GM08714 (cell line): ENCODE data around the gene PDE8B.

Experiments
- H3K4me3 ChIP-seq: fragments of 200-500 bp; sonication (Bioruptor generic); 2 replicates; pipeline ENCODE4 v1.5.1; 2014; ENCODE audit warnings: mild to moderate bottlenecking, low read length, inconsistent platforms
- ZNF274 ChIP-seq: IDR thresholded peaks from 2 replicates; pipeline ENCODE4 v1.6.1; 2012; ENCODE audit warnings: mild to moderate bottlenecking, low read depth, low read length

PDE8B gene

DNA sequence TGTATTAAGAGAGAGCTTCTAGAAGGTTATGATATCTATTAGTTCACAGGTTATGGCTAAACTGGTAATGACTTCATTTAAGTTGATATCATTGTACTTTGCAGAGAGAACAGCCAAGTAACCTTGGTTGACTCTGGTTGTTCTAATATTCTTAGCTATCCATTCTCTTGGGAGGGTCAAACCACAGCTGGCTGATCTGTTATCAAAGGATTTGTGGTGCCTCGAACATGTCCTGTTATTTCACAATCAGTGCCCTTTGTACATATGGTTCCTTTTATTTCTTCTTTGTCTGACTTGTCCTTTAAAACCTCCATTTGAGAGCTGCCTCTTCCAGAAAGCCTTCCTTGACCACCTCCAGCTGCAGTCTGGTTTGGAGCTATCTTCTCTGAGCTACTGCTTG is 61.7 kb downstream of the PDE8B start:
- TF ChIP-seq ZNF274 = no peak
- H3K4me3 ChIP-seq = no peak overlapping the region

DNA sequence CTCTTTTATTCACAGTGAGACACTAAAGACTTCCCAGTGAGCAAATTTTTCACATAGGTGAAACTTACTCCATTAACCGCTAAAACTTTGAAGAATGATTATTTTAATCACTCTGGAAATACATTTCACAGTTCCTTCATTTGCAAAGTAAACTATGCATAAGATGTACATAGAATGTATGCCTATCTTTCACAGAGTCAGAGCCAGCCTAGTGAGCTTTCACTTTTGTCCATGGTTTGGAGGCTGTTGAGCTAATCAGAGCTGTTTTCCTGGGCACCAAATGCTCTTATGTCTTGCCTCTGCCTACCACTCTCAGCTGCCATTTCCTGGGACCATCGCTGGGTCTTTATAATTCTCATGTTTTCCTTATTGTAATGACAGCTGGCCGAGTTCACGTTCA is 67.3 kb downstream of the PDE8B start:
- no peak overlapping the region for H3K4me3 ChIP-seq
- TF ChIP-seq ZNF274 = no peak

GRCh38 chr5:77280036-77280435 is 69.6 kb downstream of the PDE8B start:
- no peak overlapping the region for H3K4me3 ChIP-seq
- no peak for TF ChIP-seq ZNF274

DNA sequence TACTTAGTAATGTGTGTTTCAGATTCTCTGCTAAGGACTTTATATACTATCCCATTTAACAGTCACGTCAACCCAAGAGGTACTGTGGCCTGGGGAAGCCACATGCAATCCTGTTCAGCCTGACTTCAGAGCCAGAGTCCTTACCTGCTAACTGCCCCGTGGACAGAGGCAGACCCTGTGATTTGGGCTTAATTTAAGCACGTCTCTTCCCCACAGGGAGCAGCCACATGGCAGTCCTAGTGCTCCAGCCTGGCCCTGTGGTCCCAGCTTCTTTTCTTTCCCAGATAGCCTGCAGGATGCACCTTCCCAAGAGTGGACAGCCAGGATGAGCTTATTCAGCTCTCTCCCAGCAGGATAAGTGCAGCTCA is 71.5 kb downstream of the PDE8B start:
- no peak overlapping the region for H3K4me3 ChIP-seq
- TF ChIP-seq ZNF274 = no peak

DNA sequence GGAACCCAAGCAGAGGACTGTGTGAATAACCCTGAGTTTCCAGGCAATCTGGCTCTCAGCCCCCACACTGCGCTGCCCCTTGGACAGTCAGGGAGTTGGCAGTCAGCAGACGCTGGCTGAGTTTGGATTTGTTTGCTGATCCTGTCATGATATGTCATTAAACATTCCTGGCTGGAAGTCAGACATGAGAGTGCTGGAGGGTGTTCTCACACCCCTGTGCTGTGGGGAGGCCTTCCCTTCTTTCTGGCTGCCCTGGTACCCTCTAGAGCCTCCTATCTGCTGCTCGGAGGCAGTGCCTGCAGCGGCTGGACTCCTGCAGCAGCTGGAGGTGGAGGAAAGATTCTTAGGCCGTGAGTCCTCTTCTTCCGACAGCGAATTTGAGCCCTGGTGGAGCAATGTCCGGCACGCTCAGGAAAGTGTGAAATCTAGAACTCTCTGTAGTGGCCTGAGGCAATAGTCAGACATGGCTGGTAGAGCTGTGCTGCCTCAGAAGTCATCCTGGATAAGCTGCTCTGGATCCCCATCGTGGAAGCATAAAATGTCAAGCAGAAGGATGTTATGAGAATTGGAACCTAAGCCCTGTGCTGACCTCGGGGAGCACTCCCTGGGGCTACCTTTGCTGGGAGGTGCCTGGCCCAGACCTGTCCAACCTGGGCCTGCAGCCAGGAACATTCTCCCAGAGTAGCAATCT is 72.0 kb downstream of the PDE8B start:
- TF ChIP-seq ZNF274 = no peak
- no peak overlapping the region for H3K4me3 ChIP-seq

GRCh38 chr5:77285251-77285841 is 74.9 kb downstream of the PDE8B start:
- TF ChIP-seq ZNF274 = no peak
- no peak overlapping the region for H3K4me3 ChIP-seq

DNA sequence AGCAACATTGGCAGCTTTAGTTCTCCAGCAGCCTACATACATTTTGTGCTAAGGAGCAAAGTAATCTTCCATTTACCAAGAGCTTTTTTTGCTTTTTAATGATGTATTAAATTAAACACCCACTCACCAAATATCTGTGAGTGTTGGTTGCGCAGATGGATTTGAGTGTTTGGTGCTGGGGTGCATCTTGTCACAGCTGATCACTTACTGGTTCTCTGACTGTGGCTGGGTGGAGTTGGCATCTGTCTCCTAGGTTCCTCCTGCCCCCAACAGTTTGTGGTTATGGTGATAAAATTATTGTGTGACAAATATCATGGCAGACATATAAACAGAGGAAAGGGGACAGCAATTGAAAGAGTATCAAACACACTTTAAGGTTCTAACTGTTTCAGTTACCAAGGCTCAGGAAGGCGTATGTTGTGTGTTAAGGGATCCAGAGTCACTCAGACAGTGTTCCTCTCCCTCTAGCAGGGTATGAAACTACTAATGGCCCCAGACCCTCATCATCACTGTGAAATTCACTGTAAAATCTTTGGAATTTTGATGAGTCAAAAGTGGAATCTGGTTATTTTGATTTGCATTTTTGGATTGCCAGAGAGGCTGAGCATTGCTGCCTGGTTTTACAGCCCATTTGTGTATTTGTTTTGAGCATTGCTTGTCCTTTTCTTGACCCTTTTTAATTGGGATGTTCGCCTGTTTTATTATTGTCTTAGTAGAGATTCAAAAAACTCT is 81.7 kb downstream of the PDE8B start:
- H3K4me3 ChIP-seq = no peak overlapping the region
- TF ChIP-seq ZNF274 = no peak

DNA sequence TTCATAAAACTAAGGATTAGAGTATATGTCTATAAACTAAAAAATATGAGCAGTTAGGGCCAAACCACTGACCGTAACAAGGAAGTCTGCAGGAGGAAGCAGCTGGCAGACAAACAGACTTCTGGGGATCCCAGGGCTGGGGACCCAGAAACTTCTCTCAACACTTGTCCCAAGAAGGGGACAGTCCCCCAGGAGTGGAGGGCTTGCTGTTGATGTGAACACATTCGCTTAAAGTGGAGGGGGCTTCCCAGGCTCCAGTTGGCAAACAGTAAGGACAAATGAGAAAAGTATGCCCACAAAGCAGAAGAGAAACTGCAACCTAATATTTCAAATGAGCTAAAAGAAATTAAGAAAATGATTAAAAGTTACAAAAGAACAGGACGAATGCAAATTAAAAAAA is 83.7 kb downstream of the PDE8B start:
- no peak overlapping the region for H3K4me3 ChIP-seq
- no peak for TF ChIP-seq ZNF274

GRCh38 chr5:77295863-77296378 is 85.4 kb downstream of the PDE8B start:
- no peak for TF ChIP-seq ZNF274
- no peak overlapping the region for H3K4me3 ChIP-seq

GRCh38 chr5:77298146-77298545 is 87.7 kb downstream of the PDE8B start:
- H3K4me3 ChIP-seq = no peak overlapping the region
- TF ChIP-seq ZNF274 = no peak

- no peak overlapping the region for H3K4me3 ChIP-seq
- no peak for TF ChIP-seq ZNF274
Measured at GRCh38 chr5:77300451-77300850, 90.0 kb downstream of the PDE8B start.

DNA sequence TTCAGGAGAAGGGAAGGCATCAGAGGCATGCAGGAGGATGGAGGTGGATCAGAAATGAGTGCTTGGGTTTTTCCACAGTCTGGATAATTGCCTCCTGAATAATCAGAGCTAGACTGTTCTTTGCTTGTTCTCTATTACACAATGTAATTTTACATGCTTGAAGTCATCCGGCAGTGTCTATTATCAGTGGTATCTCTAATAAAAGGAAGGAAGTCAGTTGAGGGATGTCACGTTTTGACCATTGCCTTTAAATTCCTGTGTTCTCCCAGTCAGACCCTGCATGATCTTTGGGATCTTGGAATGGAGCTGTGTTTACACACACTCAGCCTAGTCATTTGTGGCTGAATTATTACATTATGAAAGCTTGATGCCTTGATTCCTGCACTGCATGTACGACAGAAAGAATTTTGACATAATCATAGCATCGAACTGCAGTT is 91.0 kb downstream of the PDE8B start:
- TF ChIP-seq ZNF274 = no peak

GRCh38 chr5:77302247-77302646 is 91.8 kb downstream of the PDE8B start:
- no peak for TF ChIP-seq ZNF274
- H3K4me3 ChIP-seq = no peak overlapping the region

More for the DNA sequence above, 91.0 kb downstream of the PDE8B start:
- H3K4me3 ChIP-seq = no peak overlapping the region

- no peak overlapping the region for H3K4me3 ChIP-seq
- no peak for TF ChIP-seq ZNF274
Measured at GRCh38 chr5:77302653-77303052, 92.2 kb downstream of the PDE8B start.

DNA sequence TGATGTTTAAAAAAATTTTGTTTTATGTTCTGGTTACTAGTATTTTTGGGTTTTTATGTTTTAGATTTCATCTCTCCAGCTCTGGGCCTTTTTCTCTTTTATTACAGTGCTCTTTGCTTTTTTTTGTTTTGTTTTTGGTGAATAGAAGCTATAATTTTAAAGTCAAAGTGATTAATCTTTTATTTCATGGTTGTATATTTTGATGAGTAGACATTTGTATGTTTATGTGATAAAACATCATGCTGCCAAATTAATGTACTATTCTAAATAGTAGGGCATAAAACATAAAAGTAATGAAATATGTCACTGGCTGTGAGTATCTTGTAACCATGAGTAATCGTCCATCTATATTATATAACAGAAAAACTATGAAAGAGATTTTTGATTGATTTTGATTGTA is 93.9 kb downstream of the PDE8B start:
- no peak overlapping the region for H3K4me3 ChIP-seq
- no peak for TF ChIP-seq ZNF274
